Caco-2 (cell line): ENCODE measurements around the gene DAPK1. TPM values are rescaled to one million over a fixed set of nuclear protein-coding genes. Genes with fewer than 3 reads are reported as not detected.
"Not testable (repeated sequence)": the region's sequence is repeated elsewhere in the genome, so short reads cannot be mapped to it uniquely, and the experiment has no call there.

Experiments
- BruUV-seq: library from RNA; stranded (reverse); fragments of 400-500 nt; replicated peaks from 2 replicates; lab custom pipeline; 2021; lab: Mats Ljungman, UMichigan
- CTCF ChIA-PET: fragments of 300-600 bp; sonication (Branson Sonifier 250); formaldehyde crosslinking; loops from one replicate; lab custom pipeline; 2022; ENCODE audit warnings: antibody characterized with exemption; lab: Charles Lee
- POLR2A ChIA-PET: fragments of 300-600 bp; sonication (Branson Sonifier 250); formaldehyde crosslinking; loops from one replicate; lab custom pipeline; 2022; ENCODE audit warnings: antibody characterized with exemption; lab: Charles Lee
- DNase-seq, 2 experiments: peaks; one replicate each; pipeline versions ENCODE4 v3.0.0 to v3.0.0-alpha.2; 2020 to 2022
- H3K27me3 ChIP-seq: replicated peaks from 2 replicates; pipeline ENCODE4 v1.6.0; 2011; ENCODE audit warnings: low read length; ENCODE audit not compliant: control insufficient read depth, insufficient read depth
- H3K36me3 ChIP-seq: 2 replicates; pipeline ENCODE4 v1.5.1; 2011; ENCODE audit warnings: low read length; ENCODE audit not compliant: control insufficient read depth, insufficient read depth
- H3K4me1 ChIP-seq: fragments of 250-450 bp; sonication (Bioruptor Pico); 2 replicates; pipeline ENCODE4 v1.5.1; 2020; ENCODE audit warnings: mild to moderate bottlenecking
- H3K4me3 ChIP-seq: 2 replicates; pipeline ENCODE4 v1.5.1; 2011; ENCODE audit warnings: low read depth, mild to moderate bottlenecking, control low read depth, low read length
- H3K9me3 ChIP-seq: fragments of 250-450 bp; sonication (Bioruptor Pico); 2 replicates; pipeline ENCODE4 v1.5.1; 2020; ENCODE audit warnings: mild to moderate bottlenecking, moderate library complexity
- H3K27ac Mint-ChIP-seq: one replicate; pipeline ENCODE4 v1.8.0; 2022; ENCODE audit warnings: mixed read lengths; ENCODE audit not compliant: unreplicated experiment
- H3K27me3 Mint-ChIP-seq: one replicate; pipeline ENCODE4 v1.8.0; 2022; ENCODE audit warnings: mixed read lengths; ENCODE audit not compliant: insufficient read depth, unreplicated experiment
- H3K36me3 Mint-ChIP-seq: one replicate; pipeline ENCODE4 v1.8.0; 2022; ENCODE audit warnings: mild to moderate bottlenecking, mixed read lengths; ENCODE audit not compliant: insufficient read depth, unreplicated experiment
- H3K4me1 Mint-ChIP-seq: one replicate; pipeline ENCODE4 v1.8.0; 2022; ENCODE audit warnings: low read depth, mixed read lengths; ENCODE audit not compliant: unreplicated experiment
- H3K4me3 Mint-ChIP-seq: one replicate; pipeline ENCODE4 v1.8.0; 2022; ENCODE audit warnings: mild to moderate bottlenecking, moderate library complexity, mixed read lengths; ENCODE audit not compliant: unreplicated experiment
- H3K9me3 Mint-ChIP-seq: one replicate; pipeline ENCODE4 v1.8.0; 2022; ENCODE audit warnings: mixed read lengths; ENCODE audit not compliant: unreplicated experiment
- CTCF ChIP-seq, 2 experiments: fragments of 200-600 bp in 1 of 2; IDR thresholded peaks; 1 replicate in 1 of 2; 2 replicates in 1 of 2; pipeline versions ENCODE4 v1.5.1 to v1.8.0; 2011 to 2022; ENCODE audit warnings: antibody characterized with exemption in 1 of 2, control low read depth in 1 of 2, inconsistent platforms in 1 of 2, low read depth in 1 of 2, low read length in 1 of 2, mild to moderate bottlenecking in 1 of 2, moderate library complexity in 1 of 2; ENCODE audit not compliant: insufficient read depth in 1 of 2, severe bottlenecking in 1 of 2, unreplicated experiment in 1 of 2
- intact Hi-C: fragments of 100-400 bp; cut with micrococcal nuclease; formaldehyde crosslinking; loops from one replicate; pipeline ENCODE4 v1.10.0; 2022; ENCODE audit not compliant: unreplicated experiment
- total RNA-seq: library from RNA; stranded (reverse); gene quantifications from 2 replicates; pipeline ENCODE4 v1.2.3, GENCODE V29; 2022

Gene DAPK1
- total RNA-seq, 1 experiment from 2014 or later: 79.2 TPM

GRCh38 chr9:87498811-87499360, 1.2 kb downstream of the DAPK1 start:
- peaks cover 19% of the 10 kb centered on the region for H3K36me3 Mint-ChIP-seq
- CTCF ChIA-PET: interaction anchor here (1.0 kb wide), 1 partner anchor 126 kb away, joined by 3 read pairs; no protein-coding TSS in a partner anchor

DNA sequence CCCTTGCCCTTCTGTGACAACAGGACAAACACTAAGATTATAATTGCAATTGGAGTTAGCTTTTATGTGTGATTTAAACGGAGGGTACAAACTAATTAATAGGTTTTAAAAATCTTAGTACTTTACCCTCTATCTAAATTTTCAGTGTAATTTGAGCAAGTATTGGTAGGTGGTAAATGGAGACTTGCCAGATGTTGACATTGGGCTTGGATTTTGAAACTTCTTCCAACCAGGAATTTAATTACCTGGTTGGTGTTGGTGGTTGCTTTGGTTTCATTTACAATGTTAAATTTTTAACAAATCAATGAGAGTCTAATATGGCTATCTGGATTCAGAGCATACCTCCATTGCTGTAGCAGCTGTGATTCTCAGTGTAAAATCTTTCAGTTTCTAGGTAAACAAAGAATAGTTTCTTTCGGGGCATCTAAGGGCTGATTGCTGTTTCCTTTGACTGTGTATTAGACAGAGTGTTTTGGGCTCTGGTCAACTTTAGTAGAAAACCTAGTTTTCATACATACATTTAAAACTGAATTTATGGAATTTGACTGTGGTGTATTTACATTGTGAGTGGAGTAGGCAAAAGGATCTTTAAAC, 1.9 kb downstream of the DAPK1 start:
- Mint-ChIP-seq H3K4me1 (peaks cover 13% of the 10 kb centered on the region), H3K36me3 (peaks cover 19% of the 10 kb centered on the region), H3K27ac (no peak overlapping the region), H3K9me3 (no peaks in the 10 kb centered on the region), H3K4me3 (peak overlapping the region; percentile 78), H3K27me3 (no peaks in the 10 kb centered on the region)
- no peaks in the 10 kb centered on the region for H3K9me3 ChIP-seq
- peaks cover 7% of the 10 kb centered on the region; the same call in 1 of the 2 replicates for H3K4me1 ChIP-seq
- ChIA-PET POLR2A (interaction anchor here (0.6 kb wide), 1 partner anchor 11 kb away, joined by 4 read pairs; no protein-coding TSS in a partner anchor), CTCF (no interaction called here)
- peak overlapping the region; percentile 70 for H3K4me3 ChIP-seq
- no peak for DNase-seq
- BruUV-seq: no TSS peak
- H3K36me3 ChIP-seq: no peaks in the 10 kb centered on the region
- TF ChIP-seq CTCF (IDR thresholded peaks at IDR 0.05; ENCODE audit: insufficient read depth in 1 of 2, low read depth in 1 of 2, low read length in 1 of 2, severe bottlenecking in 1 of 2, unreplicated experiment in 1 of 2): no peak
- intact Hi-C loops: loop anchor here (2.0 to 5.0 kb wide), 2 partner anchors 73 to 103 kb away; no protein-coding TSS in a partner anchor
- H3K27me3 ChIP-seq: no peaks in the 10 kb centered on the region

More at GRCh38 chr9:87498811-87499360, 1.2 kb downstream of the DAPK1 start:
- peaks cover 13% of the 10 kb centered on the region for H3K4me1 Mint-ChIP-seq
- peak overlapping the region; percentile 70 for H3K4me3 ChIP-seq
- H3K27me3 ChIP-seq: no peaks in the 10 kb centered on the region
- no peak for DNase-seq
- peak overlapping the region; percentile 73 for H3K27ac Mint-ChIP-seq
- H3K4me1 ChIP-seq: peaks cover 7% of the 10 kb centered on the region; the same call in 1 of the 2 replicates
- no peak for TF ChIP-seq CTCF (IDR thresholded peaks at IDR 0.05; ENCODE audit: insufficient read depth in 1 of 2, low read depth in 1 of 2, low read length in 1 of 2, severe bottlenecking in 1 of 2, unreplicated experiment in 1 of 2)
- no peaks in the 10 kb centered on the region for H3K9me3 Mint-ChIP-seq
- peak overlapping the region; percentile 78 for H3K4me3 Mint-ChIP-seq
- intact Hi-C loops: loop anchor here (1.0 to 5.0 kb wide), 4 partner anchors 73 to 162 kb away; no protein-coding TSS in a partner anchor
- H3K27me3 Mint-ChIP-seq: no peaks in the 10 kb centered on the region
- BruUV-seq: no TSS peak
- H3K9me3 ChIP-seq: no peaks in the 10 kb centered on the region
- POLR2A ChIA-PET: no interaction called here
- H3K36me3 ChIP-seq: no peaks in the 10 kb centered on the region

DNA sequence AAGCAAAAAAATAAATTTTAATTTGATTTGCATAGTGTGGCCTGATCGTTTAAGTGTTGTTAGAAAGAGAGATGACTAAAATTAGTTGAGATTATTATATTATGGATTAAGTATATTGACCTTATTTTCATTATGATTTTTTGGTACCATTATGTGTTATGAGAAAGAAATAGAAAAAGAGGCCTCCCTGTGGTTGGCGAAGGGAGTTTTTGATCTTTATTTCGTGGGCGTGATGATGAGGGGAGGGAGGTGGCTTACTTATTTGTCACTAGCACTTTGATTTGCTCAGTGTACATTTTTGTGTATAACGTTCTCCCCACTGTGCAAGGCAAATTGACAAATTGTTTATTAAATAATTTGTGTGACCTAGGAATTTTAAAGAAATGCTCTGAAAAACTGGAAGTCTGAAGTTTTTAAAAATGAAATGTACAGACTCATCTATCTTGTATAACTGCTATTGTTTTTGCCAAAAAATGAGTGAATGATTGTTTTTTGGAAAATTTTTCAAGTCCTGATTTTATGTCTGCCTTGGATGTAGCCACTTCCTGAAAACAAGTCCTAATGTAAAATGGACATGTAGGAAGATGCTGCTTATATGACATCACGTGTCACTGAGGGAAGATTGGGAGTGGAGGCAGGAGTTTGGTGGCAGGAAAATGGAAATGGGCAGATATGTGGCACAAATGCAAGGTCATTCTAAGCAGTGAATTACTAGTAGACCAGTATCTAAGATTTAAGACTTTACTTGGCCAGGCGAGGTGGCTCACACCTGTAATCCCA, 3.0 kb downstream of the DAPK1 start:
- peak overlapping the region; percentile 46 for H3K27ac Mint-ChIP-seq
- DNase-seq: no peak
- H3K4me1 Mint-ChIP-seq: peaks cover 13% of the 10 kb centered on the region
- ChIA-PET POLR2A (interaction anchor here (0.6 kb wide), 1 partner anchor 12 kb away, joined by 4 read pairs; no protein-coding TSS in a partner anchor), CTCF (no interaction called here)
- BruUV-seq: no TSS peak
- Histone ChIP-seq H3K9me3 (no peaks in the 10 kb centered on the region), H3K4me1 (peaks cover 7% of the 10 kb centered on the region; the same call in 1 of the 2 replicates), H3K36me3 (no peaks in the 10 kb centered on the region), H3K4me3 (no peak overlapping the region), H3K27me3 (no peaks in the 10 kb centered on the region)
- no peaks in the 10 kb centered on the region for H3K9me3 Mint-ChIP-seq
- TF ChIP-seq CTCF (IDR thresholded peaks at IDR 0.05; ENCODE audit: insufficient read depth in 1 of 2, low read depth in 1 of 2, low read length in 1 of 2, severe bottlenecking in 1 of 2, unreplicated experiment in 1 of 2): no peak
- H3K27me3 Mint-ChIP-seq: no peaks in the 10 kb centered on the region
- intact Hi-C loops: no loop called here
- H3K36me3 Mint-ChIP-seq: peaks cover 26% of the 10 kb centered on the region
- H3K4me3 Mint-ChIP-seq: peak overlapping the region; percentile 78

GRCh38 chr9:87501271-87501656, 3.6 kb downstream of the DAPK1 start:
- H3K27me3 ChIP-seq, H3K4me1 ChIP-seq, H3K4me3 ChIP-seq, CTCF ChIA-PET, H3K27me3 Mint-ChIP-seq, H3K9me3 Mint-ChIP-seq, H3K9me3 ChIP-seq, H3K36me3 ChIP-seq, POLR2A ChIA-PET, H3K4me3 Mint-ChIP-seq, DNase-seq, BruUV-seq, intact Hi-C loops: not testable (repeated sequence)
- peaks cover 13% of the 10 kb centered on the region for H3K4me1 Mint-ChIP-seq
- peaks cover 28% of the 10 kb centered on the region for H3K36me3 Mint-ChIP-seq
- peak overlapping the region; percentile 46 for H3K27ac Mint-ChIP-seq
